WTC11 (cell line): ENCODE measurements around the gene ZNF407.

Experiments used
- ARID4B ChIP-seq: sonication (generic); formaldehyde crosslinking; IDR thresholded peaks from 2 replicates; pipeline ENCODE4 v1.8.0; 2023; ENCODE audit warnings: missing genetic modification reagents, mild to moderate bottlenecking, borderline replicate concordance
- CTCF ChIP-seq: fragments of 200-600 bp; IDR thresholded peaks from 2 replicates; pipeline ENCODE4 v1.8.0; 2022; ENCODE audit warnings: antibody characterized with exemption
- OVOL2 ChIP-seq: fragments of 250-450 bp; sonication (Bioruptor Pico); IDR thresholded peaks from 2 replicates; pipeline ENCODE4 v1.9.0; 2021; ENCODE audit warnings: mild to moderate bottlenecking, borderline replicate concordance
- RORB ChIP-seq: fragments of 250-450 bp; sonication (Bioruptor Pico); IDR thresholded peaks from 2 replicates; pipeline ENCODE4 v1.9.0; 2021; ENCODE audit warnings: mild to moderate bottlenecking
- ZNF416 ChIP-seq: fragments of 250-450 bp; sonication (Bioruptor Pico); IDR thresholded peaks from 2 replicates; pipeline ENCODE4 v1.9.0; 2021; ENCODE audit warnings: mild to moderate bottlenecking, inconsistent platforms

- TF ChIP-seq CTCF (no peak), OVOL2 (CRISPR knock-in tag) (no peak), ZNF416 (no peak), ARID4B (CRISPR knock-in tag) (no peak), RORB (no peak)
These were observed 490.4 kb downstream of the ZNF407 start for GRCh38 chr18:75088021-75088506.
